ENCODE results near the gene LMNTD1.
"Not testable (repeated sequence)": the region's sequence is repeated elsewhere in the genome, so short reads cannot be mapped to it uniquely, and the experiment has no call there.

Gene LMNTD1

DNA sequence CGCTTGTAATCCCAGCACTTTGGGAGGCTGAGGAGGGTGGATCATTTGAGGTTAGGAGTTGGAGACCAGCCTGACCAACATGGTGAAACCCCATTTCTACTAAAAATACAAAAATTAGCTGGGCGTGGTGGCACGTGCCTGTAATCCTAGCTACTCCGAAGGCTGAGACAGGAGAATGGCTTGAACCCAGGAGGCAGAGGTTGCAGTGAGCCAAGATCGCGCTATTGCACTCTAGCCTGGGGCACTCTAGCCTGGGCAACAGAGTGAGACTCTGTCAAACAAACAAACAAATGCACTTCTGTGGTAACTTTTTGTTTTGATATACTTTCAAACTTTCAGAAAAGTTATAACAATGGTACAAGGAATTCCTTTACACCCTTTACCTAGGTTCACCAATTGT is 126.3 kb downstream of the LMNTD1 start:
- not testable (repeated sequence) for DNase-seq

Data from activated T-cell treated with anti-CD3 and anti-CD28 coated beads for 4 hours (primary cell).